Lower leg skin (tissue), 3 donors: ENCODE results near the gene ATXN7L3B.
"Not testable (repeated sequence)": the region's sequence is repeated elsewhere in the genome, so short reads cannot be mapped to it uniquely, and the experiment has no call there.

ENCODE experiments used
- POLR2A ChIP-seq, 2 donors: fragments of 450-650 bp; IDR thresholded peaks; one replicate each; pipeline ENCODE4 v1.6.1; 2016 to 2017; ENCODE audit warnings: antibody characterized with exemption in 2 of 2, mild to moderate bottlenecking in 1 of 2, moderate library complexity in 1 of 2
- TF ChIP-seq, protein P1 (sequence below), 3 donors: fragments of 450-650 bp; IDR thresholded peaks; one replicate each; pipeline ENCODE4 v1.5.1; 2016; ENCODE audit warnings: antibody characterized with exemption in 3 of 3, mild to moderate bottlenecking in 3 of 3, moderate library complexity in 2 of 3

DNA sequence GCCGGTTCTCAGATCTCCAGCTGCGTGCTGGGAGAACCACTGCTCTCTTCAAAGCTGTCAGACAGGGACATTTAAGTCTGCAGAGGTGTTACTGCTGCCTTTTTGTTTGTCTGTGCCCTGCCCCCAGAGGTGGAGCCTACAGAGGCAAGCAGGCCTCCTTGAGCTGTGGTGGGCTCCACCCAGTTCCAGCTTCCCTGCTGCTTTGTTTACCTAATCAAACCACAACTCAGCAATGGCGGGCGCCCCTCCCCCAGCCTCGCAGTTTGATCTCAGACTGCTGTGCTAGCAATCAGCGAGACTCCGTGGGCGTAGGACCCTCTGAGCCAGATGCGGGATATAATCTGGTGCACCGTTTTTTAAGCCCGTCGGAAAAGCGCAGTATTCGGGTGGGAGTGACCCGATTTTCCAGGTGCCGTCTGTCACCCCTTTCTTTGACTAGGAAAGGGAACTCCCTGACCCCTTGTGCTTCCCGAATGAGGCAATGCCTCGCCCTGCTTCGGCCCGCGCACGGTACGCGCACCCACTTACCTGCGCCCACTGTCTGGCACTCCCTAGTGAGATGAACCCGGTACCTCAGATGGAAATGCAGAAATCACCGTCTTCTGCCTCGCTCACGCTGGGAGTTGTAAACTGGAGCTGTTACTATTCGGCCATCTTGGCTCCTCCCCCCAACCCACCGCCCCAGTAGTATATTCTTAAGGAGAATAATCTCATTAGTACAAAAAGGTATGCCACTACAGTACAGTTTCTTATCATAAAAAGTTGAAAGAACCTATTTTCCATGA is 28.6 kb upstream of the ATXN7L3B start:
- not testable (repeated sequence) for TF ChIP-seq POLR2A (IDR thresholded peaks at IDR 0.05)
- TF ChIP-seq, protein P1, sequence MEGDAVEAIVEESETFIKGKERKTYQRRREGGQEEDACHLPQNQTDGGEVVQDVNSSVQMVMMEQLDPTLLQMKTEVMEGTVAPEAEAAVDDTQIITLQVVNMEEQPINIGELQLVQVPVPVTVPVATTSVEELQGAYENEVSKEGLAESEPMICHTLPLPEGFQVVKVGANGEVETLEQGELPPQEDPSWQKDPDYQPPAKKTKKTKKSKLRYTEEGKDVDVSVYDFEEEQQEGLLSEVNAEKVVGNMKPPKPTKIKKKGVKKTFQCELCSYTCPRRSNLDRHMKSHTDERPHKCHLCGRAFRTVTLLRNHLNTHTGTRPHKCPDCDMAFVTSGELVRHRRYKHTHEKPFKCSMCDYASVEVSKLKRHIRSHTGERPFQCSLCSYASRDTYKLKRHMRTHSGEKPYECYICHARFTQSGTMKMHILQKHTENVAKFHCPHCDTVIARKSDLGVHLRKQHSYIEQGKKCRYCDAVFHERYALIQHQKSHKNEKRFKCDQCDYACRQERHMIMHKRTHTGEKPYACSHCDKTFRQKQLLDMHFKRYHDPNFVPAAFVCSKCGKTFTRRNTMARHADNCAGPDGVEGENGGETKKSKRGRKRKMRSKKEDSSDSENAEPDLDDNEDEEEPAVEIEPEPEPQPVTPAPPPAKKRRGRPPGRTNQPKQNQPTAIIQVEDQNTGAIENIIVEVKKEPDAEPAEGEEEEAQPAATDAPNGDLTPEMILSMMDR (IDR thresholded peaks at IDR 0.05): not testable (repeated sequence)
